HEK293 (cell line): Measurements from ENCODE around the gene IFFO2.

Experiments used
- KLF1 ChIP-seq: fragments of 450-650 bp; formaldehyde crosslinking; IDR thresholded peaks from 2 replicates; pipeline ENCODE4 v1.5.1; 2016; ENCODE audit warnings: missing biosample characterization, missing genetic modification characterization
- KLF16 ChIP-seq: fragments of 450-650 bp; formaldehyde crosslinking; IDR thresholded peaks from 2 replicates; pipeline ENCODE4 v1.5.1; 2017; ENCODE audit warnings: missing biosample characterization, missing genetic modification characterization
- MEIS1 ChIP-seq: sonication (generic); formaldehyde crosslinking; IDR thresholded peaks from 2 replicates; pipeline ENCODE4 v1.8.1; 2022; ENCODE audit warnings: missing genetic modification reagents, mild to moderate bottlenecking, borderline replicate concordance
- ZBTB1 ChIP-seq: fragments of 450-650 bp; formaldehyde crosslinking; IDR thresholded peaks from 2 replicates; pipeline ENCODE4 v1.5.1; 2016; ENCODE audit warnings: missing biosample characterization, missing genetic modification characterization
- ZBTB17 ChIP-seq: fragments of 450-650 bp; formaldehyde crosslinking; IDR thresholded peaks from 2 replicates; pipeline ENCODE4 v1.5.1; 2016; ENCODE audit warnings: missing biosample characterization, missing genetic modification characterization
- ZBTB8A ChIP-seq: fragments of 450-650 bp; formaldehyde crosslinking; IDR thresholded peaks from 2 replicates; pipeline ENCODE4 v1.5.1; 2016; ENCODE audit warnings: missing biosample characterization, missing genetic modification characterization
- ZNF174 ChIP-seq: fragments of 450-650 bp; formaldehyde crosslinking; IDR thresholded peaks from 2 replicates; pipeline ENCODE4 v1.5.0; 2017; ENCODE audit warnings: missing biosample characterization, mild to moderate bottlenecking, missing genetic modification characterization
- ZNF292 ChIP-seq: fragments of 450-650 bp; formaldehyde crosslinking; IDR thresholded peaks from 2 replicates; pipeline ENCODE4 v1.5.1; 2016; ENCODE audit warnings: low read depth, missing biosample characterization, missing genetic modification characterization, borderline replicate concordance
- ZNF311 ChIP-seq: fragments of 450-650 bp; formaldehyde crosslinking; IDR thresholded peaks from 2 replicates; pipeline ENCODE4 v1.5.1; 2017; ENCODE audit warnings: missing biosample characterization, missing genetic modification characterization, borderline replicate concordance
- ZNF555 ChIP-seq: fragments of 450-650 bp; formaldehyde crosslinking; conservative IDR thresholded peaks from 2 replicates; pipeline ENCODE4 v1.5.1; 2017; ENCODE audit warnings: missing biosample characterization, mild to moderate bottlenecking, missing genetic modification characterization, inconsistent platforms
- ZNF610 ChIP-seq: fragments of 450-650 bp; formaldehyde crosslinking; IDR thresholded peaks from 2 replicates; pipeline ENCODE4 v1.5.1; 2016; ENCODE audit warnings: missing biosample characterization, missing genetic modification characterization, borderline replicate concordance
- TF ChIP-seq, protein P1 (sequence below): fragments of 450-650 bp; formaldehyde crosslinking; IDR thresholded peaks from 2 replicates; pipeline ENCODE4 v1.5.1; 2016; ENCODE audit warnings: missing biosample characterization, missing genetic modification characterization
- TF ChIP-seq, protein P2 (sequence below): fragments of 450-650 bp; formaldehyde crosslinking; IDR thresholded peaks from 2 replicates; pipeline ENCODE4 v1.5.1; 2016; ENCODE audit warnings: missing biosample characterization, missing genetic modification characterization

DNA sequence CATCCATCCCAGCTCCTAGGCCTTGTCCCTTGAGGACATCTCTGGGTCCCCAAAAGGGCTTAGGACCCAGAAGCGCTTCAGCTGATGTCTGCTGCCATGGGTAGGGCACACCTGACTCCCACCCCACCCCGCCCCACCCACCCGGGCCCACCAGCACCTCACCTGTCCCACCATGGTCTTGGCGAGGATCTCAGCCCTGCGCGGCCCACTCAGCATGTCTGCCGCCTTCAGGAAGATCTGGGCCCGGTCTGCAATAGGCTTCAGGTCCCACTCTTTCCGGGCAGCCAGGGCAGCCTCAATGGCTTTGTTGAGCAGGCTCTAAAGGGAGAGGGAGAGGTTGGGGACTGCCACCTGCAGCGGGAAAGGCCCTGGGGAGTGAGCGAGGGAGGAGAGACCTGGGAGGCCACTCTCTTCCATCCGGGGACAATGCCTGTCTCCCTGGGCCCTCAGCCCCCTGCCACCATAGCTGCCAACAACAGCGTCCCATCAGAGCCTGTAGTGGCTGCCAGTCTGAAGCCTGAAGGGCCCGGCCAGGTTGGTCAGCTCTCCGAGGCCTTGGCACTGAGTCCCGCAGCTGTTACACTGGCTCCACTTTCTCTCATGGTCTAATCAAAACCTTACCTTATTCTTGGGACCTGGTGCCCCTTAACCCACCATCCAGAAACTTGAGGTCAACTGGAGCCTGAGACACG is 71.0 kb downstream of the IFFO2 start:
- TF ChIP-seq, protein P1, sequence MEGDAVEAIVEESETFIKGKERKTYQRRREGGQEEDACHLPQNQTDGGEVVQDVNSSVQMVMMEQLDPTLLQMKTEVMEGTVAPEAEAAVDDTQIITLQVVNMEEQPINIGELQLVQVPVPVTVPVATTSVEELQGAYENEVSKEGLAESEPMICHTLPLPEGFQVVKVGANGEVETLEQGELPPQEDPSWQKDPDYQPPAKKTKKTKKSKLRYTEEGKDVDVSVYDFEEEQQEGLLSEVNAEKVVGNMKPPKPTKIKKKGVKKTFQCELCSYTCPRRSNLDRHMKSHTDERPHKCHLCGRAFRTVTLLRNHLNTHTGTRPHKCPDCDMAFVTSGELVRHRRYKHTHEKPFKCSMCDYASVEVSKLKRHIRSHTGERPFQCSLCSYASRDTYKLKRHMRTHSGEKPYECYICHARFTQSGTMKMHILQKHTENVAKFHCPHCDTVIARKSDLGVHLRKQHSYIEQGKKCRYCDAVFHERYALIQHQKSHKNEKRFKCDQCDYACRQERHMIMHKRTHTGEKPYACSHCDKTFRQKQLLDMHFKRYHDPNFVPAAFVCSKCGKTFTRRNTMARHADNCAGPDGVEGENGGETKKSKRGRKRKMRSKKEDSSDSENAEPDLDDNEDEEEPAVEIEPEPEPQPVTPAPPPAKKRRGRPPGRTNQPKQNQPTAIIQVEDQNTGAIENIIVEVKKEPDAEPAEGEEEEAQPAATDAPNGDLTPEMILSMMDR (tag by site-specific recombination): no peak
- TF ChIP-seq, protein P2, sequence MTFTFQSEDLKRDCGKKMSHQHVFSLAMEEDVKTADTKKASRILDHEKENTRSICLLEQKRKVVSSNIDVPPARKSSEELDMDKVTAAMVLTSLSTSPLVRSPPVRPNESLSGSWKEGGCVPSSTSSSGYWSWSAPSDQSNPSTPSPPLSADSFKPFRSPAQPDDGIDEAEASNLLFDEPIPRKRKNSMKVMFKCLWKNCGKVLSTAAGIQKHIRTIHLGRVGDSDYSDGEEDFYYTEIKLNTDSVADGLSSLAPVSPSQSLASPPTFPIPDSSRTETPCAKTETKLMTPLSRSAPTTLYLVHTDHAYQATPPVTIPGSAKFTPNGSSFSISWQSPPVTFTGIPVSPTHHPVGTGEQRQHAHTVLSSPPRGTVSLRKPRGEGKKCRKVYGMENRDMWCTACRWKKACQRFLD (tag by site-specific recombination): no peak
- no peak for TF ChIP-seq KLF16 (tag by site-specific recombination)
- TF ChIP-seq MEIS1 (CRISPR knock-in tag): no peak
- no peak for TF ChIP-seq ZBTB8A (tag by site-specific recombination)
- no peak for TF ChIP-seq ZNF311
- TF ChIP-seq ZNF610 (tag by site-specific recombination): no peak
- TF ChIP-seq ZNF174 (tag by site-specific recombination): no peak
- no peak for TF ChIP-seq ZNF555 (tag by site-specific recombination)
- no peak for TF ChIP-seq ZBTB17 (tag by site-specific recombination)
- no peak for TF ChIP-seq ZNF292 (tag by site-specific recombination)
- no peak for TF ChIP-seq ZBTB1 (tag by site-specific recombination)
- no peak for TF ChIP-seq KLF1 (tag by site-specific recombination)
